HG02798 (cell line): ENCODE data around the gene TNS1.

Experiments
- ATAC-seq: cut with Tn5 transposase; IDR thresholded peaks from one replicate; pipeline ENCODE4 v1.9.1; 2021; ENCODE audit warnings: mild to moderate bottlenecking; ENCODE audit not compliant: unreplicated experiment, poor library complexity

The TNS1 gene

GRCh38 chr2:217842017-217842416, 160.8 kb downstream of the TNS1 start:
- ATAC-seq = no peak

DNA sequence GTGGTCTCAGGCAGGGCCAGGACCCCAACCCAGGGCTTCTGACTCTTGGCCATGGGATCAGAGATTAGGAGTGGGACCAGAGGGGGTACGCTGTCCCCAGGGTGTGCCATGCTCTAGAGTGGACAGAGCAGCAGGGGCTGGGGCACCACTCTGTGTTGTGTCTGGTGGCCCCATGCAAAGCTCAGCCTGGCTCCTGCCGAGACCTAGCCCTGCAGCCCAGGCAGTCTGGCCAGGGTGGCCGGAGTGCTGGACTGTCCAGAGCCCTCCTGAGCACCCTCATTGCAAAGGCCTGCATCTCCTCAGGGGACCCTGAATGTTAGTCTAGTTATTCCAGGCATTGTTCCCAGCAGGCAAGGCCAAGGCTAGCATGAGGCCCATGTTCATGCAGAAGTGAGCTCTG, 162.3 kb downstream of the TNS1 start:
- ATAC-seq = no peak

GRCh38 chr2:217839750-217840107, 163.1 kb downstream of the TNS1 start:
- ATAC-seq = no peak

GRCh38 chr2:217839073-217839749, 163.6 kb downstream of the TNS1 start:
- no peak for ATAC-seq

DNA sequence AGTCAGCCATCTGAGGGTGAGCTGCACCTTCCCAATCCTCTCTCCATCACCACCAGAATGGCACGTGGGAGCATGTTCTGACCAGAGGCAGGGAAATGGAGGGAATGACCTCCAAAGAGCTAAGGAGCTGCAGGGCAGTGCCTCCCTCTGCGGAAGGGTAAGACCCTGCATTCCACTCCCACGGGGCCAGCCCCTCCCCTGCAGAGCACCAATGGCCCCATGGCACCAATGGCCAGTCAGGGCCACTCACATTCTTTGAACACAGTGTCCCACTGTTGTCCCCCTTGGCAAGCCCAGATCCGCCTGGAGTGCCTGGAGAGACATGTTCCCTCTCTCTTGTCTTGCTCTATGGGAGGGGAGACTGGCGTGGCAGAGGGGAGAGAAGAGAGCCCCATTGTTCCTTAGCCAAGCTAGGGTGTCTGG, 164.4 kb downstream of the TNS1 start:
- ATAC-seq = no peak

DNA sequence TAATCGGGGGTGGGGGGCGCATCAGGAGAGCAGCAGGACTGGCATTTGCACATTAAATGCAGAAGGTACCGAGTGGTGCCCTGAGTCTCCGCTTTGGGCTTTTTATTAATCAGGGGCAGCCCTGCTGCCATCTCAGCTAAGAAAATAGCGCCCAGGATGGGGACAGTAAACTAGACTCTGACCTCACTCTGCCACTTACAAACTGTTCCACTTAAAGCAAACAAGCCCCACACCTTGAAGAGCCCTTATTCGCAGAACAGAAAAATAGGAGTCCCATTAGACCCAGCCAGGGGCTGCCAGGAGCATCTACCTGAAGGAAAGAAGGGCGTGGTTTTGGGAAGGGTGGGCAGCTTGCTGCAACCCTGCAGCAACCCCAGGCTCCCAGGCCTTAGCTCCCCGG, 165.3 kb downstream of the TNS1 start:
- ATAC-seq = no peak

DNA sequence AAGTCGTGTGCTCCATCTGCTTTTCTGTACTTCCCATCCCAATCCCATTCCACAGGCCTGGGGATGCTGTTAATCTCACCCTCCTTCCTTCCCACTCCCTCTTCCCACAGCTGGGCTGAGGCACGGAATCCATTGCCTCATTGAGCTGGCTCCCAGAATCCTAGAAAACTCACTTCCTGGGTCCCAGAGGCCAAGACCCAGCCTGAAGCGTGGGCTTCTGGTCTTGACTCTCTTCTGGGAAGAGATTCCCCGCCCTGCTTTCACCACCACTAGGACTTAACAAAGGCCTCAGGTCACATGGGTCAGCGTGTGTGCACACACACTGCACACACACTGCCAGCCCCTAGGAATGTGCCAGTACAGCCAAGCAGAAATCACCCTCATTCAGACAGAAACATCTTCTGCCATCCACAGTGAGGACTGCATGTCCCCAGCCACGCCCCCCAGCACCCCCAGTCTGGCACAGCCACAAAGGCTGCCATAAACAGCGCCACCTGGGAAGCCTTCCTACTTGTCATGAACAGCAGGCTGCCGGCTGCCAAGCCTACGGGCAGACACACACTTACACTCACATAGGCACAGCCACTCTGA, 165.8 kb downstream of the TNS1 start:
- no peak for ATAC-seq

- no peak for ATAC-seq
Measured at GRCh38 chr2:217835931-217836891, 166.6 kb downstream of the TNS1 start.

- ATAC-seq = no peak
Measured at GRCh38 chr2:217834744-217835513, 167.9 kb downstream of the TNS1 start.

DNA sequence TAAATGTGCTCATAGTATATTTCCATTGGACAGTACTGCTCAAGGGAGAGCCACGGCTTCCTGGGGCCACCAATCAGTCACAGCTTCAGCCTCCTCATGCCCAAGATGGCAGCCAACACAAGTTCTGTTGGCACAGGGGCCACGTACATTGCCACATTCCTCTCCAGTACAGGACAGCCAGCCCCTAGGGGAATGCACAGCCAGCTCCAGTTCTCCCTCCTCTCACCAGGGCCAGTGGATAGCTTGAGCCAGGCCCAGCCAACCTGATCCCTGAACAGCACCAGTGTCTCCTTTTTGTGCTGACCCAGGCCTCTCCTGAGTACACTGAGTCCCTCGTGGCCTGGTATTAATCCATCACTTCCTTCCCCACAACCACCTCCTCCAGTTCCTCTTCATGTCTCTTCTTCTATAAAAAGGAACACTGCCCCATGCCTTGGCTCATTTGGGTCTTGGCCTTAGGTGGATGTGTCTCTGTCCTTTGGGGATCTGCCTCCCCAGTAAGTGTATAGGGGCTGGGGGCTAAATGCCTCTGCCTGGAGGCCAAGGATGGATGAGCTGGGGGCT, 168.7 kb downstream of the TNS1 start:
- ATAC-seq = no peak

DNA sequence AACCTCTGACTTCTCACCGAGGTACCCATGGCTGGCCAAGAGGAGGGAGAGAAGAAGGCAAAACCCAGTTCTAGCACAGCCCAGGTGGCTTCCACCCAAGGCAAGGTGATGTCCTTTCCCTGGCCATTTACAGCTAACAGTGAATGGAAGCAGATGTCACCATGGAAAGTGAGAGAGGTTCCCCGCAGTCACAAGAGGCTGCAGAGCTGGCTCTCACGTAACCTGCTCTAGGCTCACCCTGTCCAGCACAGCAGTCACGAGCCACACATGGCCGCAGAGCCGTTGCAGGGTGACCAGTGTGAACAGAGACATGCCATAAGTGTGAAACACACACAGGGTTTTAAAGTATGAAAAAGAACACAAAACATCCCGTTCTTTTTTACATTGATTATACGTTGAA, 169.4 kb downstream of the TNS1 start:
- ATAC-seq = no peak

DNA sequence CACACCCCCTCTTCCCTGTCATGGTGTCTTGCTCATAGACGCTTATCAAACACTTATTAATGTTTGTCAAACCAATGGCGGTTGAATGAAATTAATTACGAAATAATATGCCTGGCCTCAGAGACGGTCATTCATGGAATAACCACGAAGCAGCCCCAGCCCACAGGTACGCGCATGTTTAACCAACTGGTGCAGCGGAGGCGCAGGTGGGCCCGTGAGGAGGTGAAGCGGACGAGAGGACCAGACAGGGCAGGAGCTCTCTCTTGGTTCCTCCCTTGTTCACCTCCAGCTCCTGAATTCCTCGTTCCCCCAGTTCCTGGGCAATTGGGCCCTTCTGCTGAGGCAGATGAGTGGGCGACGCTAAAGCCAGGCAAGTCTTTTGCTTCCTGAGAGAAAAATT, 169.8 kb downstream of the TNS1 start:
- ATAC-seq = no peak

DNA sequence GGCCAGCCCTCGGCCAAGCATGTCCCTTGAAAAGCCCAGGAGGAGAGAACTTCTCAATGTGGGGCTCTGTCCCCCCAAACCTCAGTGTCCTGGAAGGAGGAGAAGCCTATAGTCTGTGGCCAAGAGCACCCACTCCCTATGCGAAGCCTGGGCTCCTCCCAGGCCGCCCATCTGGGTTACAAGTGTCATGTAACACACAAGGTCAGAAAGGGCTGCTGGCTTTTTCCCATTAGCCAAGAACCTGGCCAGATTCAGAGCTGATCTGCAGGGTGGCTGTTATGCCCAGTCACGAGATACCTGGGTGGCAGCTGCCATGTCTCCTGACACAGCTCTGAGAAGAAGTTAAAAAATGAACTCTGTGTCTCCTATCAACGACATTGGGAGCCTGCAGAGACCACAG, 170.7 kb downstream of the TNS1 start:
- no peak for ATAC-seq

DNA sequence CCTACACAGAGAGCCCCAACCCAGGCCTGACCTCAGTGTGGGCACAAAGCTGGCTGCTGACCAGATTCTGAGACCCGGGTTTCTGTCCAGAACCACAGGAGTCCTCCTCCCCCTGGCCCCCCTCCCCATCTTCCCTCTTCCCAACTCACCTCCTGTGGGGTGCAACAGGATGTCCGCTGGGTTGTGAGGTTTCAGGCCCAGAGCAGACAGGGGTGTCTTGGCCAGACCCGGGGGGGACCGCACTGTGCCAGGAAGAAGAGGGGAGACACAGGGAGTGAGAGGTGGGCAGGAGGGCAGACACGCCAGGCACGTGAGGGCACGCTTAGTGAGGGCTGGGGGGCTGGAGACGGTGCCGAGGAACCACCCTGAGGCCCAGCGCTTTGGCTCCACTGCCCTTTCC, 171.5 kb downstream of the TNS1 start:
- ATAC-seq = no peak

GRCh38 chr2:217830807-217831206, 172.0 kb downstream of the TNS1 start:
- ATAC-seq = no peak

DNA sequence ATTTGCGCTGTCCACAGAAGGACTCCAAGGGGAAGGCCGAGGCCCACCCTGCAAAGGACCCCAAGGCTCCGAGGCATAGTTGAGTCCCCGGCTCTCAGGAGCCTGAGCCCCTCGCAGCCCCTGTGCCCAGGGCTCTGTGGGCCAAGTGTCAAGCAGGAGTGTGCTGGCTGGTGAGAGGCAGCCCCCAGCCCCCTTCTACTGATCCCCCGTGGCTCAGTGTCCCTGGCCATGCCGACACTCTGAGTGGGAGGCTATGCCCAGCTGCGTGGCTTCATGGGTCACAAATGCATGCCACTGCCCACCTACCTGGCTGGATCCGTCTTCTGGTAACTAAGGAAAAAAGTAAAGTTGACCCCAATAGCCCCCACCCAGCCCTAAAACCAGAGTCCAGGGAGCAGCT, 172.7 kb downstream of the TNS1 start:
- ATAC-seq = no peak

- no peak for ATAC-seq
Measured at GRCh38 chr2:217829420-217829819, 173.4 kb downstream of the TNS1 start.

DNA sequence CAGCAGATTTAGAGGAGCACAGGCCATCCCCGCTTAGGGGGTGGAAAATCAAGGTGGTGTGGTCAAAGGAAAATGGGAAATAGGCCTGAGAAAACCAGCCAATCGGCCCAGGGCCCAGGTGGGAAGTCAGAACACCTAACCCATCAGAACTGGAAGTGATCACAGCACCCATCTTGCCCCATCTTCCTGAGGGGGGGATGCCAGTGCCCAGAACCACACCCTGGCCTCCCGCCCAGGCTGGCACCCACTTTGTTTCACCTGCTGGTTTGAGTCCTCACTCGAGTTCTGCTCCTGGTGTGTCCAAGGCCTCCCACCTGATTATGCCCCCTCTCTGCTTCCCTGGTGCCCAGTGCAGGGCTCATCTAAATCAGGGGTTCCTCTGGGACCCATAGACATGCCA, 174.5 kb downstream of the TNS1 start:
- no peak for ATAC-seq

GRCh38 chr2:217827430-217828201, 175.2 kb downstream of the TNS1 start:
- ATAC-seq = no peak

DNA sequence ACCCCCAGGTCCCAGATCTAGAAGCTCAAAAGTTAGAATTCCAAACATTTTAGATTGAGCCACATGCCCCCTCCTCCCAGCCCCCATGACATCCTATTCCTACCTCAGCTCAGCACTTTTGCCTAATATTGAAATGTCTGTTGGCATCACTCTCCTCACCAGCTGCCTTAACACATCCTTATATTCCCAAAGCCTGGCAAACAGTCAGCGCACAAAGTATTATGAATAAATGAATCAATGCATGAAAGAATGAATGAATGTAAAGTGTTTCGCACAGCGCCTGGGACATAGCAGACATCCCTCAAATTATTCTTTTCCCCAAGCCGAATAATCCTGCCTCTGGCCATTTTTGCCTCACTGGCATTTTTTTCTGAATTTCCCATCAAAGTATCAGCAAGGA, 175.8 kb downstream of the TNS1 start:
- ATAC-seq = no peak
